ENCODE data around the gene ERCC2. TPM values are rescaled to one million over a fixed set of nuclear protein-coding genes. Genes with fewer than 3 reads are reported as not detected.

The ERCC2 gene
- total and polyA plus RNA-seq, 2 experiments from 2014 or later = 33.3 to 81.1 TPM

DNA sequence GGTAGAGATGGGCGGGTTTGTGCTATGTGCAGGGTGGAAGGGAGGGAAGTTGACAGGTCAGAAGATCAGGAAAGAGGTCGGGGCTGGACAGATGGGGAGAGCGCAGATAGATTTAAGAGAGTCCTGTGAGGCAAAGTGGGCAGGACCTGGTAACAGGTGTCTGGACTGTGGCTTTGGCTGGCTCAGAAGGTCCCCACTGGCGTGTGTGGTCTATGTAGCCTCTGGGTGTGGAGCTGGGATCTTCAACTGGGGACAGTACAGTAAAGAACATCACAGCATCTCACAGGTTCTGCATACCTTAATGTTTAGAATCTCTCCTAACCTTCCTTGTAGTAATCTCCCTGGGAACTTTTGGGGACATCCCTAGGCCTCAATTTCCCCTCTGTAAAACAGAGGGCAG is 65.4 kb downstream of the ERCC2 start (continued):
- TF ChIP-seq CREB1 (CRISPR knock-in tag; IDR thresholded peaks at IDR 0.05; ENCODE audit: low read depth) (no peak), JUNB (IDR thresholded peaks at IDR 0.05; ENCODE audit: unreplicated experiment) (no peak), ZNF114 (CRISPR knock-in tag; IDR thresholded peaks at IDR 0.05) (no peak)

DNA sequence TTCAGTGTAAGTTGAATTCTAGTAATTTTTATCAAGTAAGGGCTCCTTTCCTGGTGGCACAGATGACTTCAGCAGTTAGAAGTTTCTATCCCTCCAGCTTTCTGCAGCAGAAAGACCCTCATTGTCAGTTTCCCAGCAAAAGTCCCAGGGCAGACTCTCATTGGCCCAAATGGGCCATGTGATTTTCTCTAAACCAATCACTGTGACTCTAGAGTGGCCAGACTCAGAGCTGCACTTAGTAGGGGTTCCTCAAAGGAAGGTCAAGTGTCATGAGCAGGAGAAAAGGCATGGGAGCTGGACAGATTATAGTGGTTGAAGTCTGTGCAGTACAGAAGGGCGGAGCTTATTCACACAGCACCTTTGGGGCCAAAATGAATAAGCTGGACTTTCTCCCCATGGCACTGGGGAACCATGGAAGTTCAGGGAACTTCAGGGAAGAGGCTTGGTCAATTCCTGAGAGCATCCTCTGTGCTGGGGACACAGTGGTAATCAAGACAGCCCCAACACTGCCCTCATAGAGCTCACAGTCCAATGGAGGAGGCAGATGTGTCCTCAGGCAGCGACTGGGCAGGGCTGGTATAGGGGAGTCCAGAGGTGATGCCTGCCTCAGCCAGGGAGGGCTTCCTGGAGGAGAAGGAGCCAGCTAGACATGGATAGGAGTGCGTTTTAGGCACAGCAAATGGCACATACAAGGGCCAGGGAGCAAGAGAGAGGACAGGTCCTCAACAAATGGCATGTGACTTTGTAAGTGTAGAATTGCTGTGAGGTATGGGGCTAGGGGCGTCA is 66.0 kb downstream of the ERCC2 start:
- no peak for DNase-seq (ENCODE audit: low spot score)
- TF ChIP-seq STAT1 (IDR thresholded peaks at IDR 0.05; ENCODE audit: unreplicated experiment) (no peak), POLR2AphosphoS5 (IDR thresholded peaks at IDR 0.05; ENCODE audit: low read depth) (peak; percentile 28; the same call in 1 of the 2 replicates)
- H3K27me3 Mint-ChIP-seq (ENCODE audit: insufficient read depth, low read depth, poor library complexity) = peaks cover 16% of the 10 kb centered on the region

DNA sequence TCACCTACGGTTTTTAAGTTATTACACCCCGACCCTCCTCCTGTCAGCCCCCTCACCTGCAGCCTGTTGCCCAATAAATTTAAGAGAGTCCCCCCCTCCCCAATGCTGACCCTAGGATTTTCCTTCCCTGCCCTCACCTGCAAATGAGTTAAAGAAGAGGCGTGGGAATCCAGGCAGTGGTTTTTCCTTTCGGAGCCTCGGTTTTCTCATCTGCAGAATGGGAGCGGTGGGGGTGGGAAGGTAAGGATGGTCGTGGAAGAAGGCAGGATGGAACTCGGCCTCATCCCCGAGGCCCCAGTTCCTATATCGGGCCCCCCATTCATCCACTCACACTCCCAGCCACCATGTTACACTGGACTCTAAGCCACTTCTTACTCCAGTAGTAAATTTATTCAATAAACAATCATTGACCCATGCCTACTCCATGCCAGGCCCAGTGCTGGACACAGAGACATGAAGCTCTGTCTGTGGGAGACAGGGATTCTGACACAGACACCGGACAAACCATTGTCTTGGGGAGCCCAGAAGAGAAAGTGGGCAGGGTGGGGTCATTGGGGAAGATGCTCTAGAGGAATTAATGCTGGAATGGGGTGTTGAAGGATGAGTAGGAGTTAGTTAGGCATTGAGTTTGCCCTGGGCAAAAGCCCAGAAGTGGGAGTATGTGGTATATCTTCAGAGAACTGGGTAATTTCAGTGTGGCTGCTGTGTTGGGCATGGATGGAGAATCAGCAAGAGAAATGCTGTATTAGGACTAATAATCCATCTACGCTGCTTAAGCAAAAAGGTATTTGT is 66.9 kb downstream of the ERCC2 start:
- H3K4me1 ChIP-seq (ENCODE audit: insufficient read depth) = no peaks in the 10 kb centered on the region
- H3K36me3 ChIP-seq (ENCODE audit: insufficient read depth) = no peaks in the 10 kb centered on the region
- H3K4me3 ChIP-seq = no peak overlapping the region
- Mint-ChIP-seq H3K4me1 (peaks cover 2% of the 10 kb centered on the region; the same call in 2 of the 3 replicates), H3K9me3 (peaks cover 4% of the 10 kb centered on the region; the same call in 1 of the 3 replicates), H3K27me3 (ENCODE audit: insufficient read depth, low read depth, poor library complexity) (peaks cover 16% of the 10 kb centered on the region), H3K4me3 (no peak overlapping the region), H3K27ac (no peak overlapping the region), H3K36me3 (ENCODE audit: low read depth) (peaks cover 9% of the 10 kb centered on the region)
- ATAC-seq (no peak), DNase-seq (ENCODE audit: low spot score) (no peak)
- peaks cover 23% of the 10 kb centered on the region for H3K27me3 ChIP-seq (ENCODE audit: insufficient read depth)
- no peaks in the 10 kb centered on the region for H3K79me2 ChIP-seq (replicated peaks; ENCODE audit: insufficient read depth)
- H4K20me1 ChIP-seq (replicated peaks; ENCODE audit: insufficient read depth) = no peaks in the 10 kb centered on the region
- H2AFZ ChIP-seq = no peak overlapping the region
- no peak overlapping the region for H3K4me2 ChIP-seq
- H3F3A ChIP-seq (replicated peaks; ENCODE audit: low read depth) = peaks cover 2% of the 10 kb centered on the region; the same call in 1 of the 2 replicates
- H3K9me2 ChIP-seq (ENCODE audit: insufficient read depth) = no peaks in the 10 kb centered on the region
- no peak overlapping the region for H3K27ac ChIP-seq (ENCODE audit: low read depth)
- TF ChIP-seq STAT1 (IDR thresholded peaks at IDR 0.05; ENCODE audit: unreplicated experiment) (no peak), POLR2AphosphoS5 (IDR thresholded peaks at IDR 0.05; ENCODE audit: low read depth) (no peak), CREB1 (CRISPR knock-in tag; IDR thresholded peaks at IDR 0.05; ENCODE audit: low read depth) (no peak), ZNF331 (CRISPR knock-in tag; IDR thresholded peaks at IDR 0.05; ENCODE audit: low read depth) (no peak), EZH2 (IDR thresholded peaks at IDR 0.05; ENCODE audit: low read depth, unreplicated experiment) (no peak), NANOG (IDR thresholded peaks at IDR 0.05; ENCODE audit: borderline replicate concordance) (no peak)
- TF ChIP-seq, protein P1, sequence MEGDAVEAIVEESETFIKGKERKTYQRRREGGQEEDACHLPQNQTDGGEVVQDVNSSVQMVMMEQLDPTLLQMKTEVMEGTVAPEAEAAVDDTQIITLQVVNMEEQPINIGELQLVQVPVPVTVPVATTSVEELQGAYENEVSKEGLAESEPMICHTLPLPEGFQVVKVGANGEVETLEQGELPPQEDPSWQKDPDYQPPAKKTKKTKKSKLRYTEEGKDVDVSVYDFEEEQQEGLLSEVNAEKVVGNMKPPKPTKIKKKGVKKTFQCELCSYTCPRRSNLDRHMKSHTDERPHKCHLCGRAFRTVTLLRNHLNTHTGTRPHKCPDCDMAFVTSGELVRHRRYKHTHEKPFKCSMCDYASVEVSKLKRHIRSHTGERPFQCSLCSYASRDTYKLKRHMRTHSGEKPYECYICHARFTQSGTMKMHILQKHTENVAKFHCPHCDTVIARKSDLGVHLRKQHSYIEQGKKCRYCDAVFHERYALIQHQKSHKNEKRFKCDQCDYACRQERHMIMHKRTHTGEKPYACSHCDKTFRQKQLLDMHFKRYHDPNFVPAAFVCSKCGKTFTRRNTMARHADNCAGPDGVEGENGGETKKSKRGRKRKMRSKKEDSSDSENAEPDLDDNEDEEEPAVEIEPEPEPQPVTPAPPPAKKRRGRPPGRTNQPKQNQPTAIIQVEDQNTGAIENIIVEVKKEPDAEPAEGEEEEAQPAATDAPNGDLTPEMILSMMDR (conservative IDR thresholded peaks at IDR 0.05; ENCODE audit: low read depth in 2 of 2) = no peak
- TF ChIP-seq, protein P2, sequence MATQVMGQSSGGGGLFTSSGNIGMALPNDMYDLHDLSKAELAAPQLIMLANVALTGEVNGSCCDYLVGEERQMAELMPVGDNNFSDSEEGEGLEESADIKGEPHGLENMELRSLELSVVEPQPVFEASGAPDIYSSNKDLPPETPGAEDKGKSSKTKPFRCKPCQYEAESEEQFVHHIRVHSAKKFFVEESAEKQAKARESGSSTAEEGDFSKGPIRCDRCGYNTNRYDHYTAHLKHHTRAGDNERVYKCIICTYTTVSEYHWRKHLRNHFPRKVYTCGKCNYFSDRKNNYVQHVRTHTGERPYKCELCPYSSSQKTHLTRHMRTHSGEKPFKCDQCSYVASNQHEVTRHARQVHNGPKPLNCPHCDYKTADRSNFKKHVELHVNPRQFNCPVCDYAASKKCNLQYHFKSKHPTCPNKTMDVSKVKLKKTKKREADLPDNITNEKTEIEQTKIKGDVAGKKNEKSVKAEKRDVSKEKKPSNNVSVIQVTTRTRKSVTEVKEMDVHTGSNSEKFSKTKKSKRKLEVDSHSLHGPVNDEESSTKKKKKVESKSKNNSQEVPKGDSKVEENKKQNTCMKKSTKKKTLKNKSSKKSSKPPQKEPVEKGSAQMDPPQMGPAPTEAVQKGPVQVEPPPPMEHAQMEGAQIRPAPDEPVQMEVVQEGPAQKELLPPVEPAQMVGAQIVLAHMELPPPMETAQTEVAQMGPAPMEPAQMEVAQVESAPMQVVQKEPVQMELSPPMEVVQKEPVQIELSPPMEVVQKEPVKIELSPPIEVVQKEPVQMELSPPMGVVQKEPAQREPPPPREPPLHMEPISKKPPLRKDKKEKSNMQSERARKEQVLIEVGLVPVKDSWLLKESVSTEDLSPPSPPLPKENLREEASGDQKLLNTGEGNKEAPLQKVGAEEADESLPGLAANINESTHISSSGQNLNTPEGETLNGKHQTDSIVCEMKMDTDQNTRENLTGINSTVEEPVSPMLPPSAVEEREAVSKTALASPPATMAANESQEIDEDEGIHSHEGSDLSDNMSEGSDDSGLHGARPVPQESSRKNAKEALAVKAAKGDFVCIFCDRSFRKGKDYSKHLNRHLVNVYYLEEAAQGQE (IDR thresholded peaks at IDR 0.05; ENCODE audit: unreplicated experiment) = no peak

More for the DNA sequence above, 66.0 kb downstream of the ERCC2 start:
- H3K36me3 ChIP-seq (ENCODE audit: insufficient read depth) = no peaks in the 10 kb centered on the region
- H2AFZ ChIP-seq = no peak overlapping the region
- no peak overlapping the region for H3K4me3 ChIP-seq
- peaks cover 6% of the 10 kb centered on the region for H3K36me3 Mint-ChIP-seq (ENCODE audit: low read depth)
- no peak overlapping the region for H3K4me3 Mint-ChIP-seq
- H3K4me1 Mint-ChIP-seq = peaks cover 2% of the 10 kb centered on the region; the same call in 2 of the 3 replicates
- no peaks in the 10 kb centered on the region for H3K79me2 ChIP-seq (replicated peaks; ENCODE audit: insufficient read depth)
- ATAC-seq = no peak
- no peaks in the 10 kb centered on the region for H3K4me1 ChIP-seq (ENCODE audit: insufficient read depth)
- peaks cover 5% of the 10 kb centered on the region; the same call in 1 of the 2 replicates for H3F3A ChIP-seq (replicated peaks; ENCODE audit: low read depth)
- H3K9me3 Mint-ChIP-seq = peaks cover 4% of the 10 kb centered on the region; the same call in 1 of the 3 replicates
- H3K4me2 ChIP-seq = no peak overlapping the region
- H3K27ac Mint-ChIP-seq = no peak overlapping the region
- no peak overlapping the region for H3K27ac ChIP-seq (ENCODE audit: low read depth)
- no peaks in the 10 kb centered on the region for H4K20me1 ChIP-seq (replicated peaks; ENCODE audit: insufficient read depth)
- H3K9me2 ChIP-seq (ENCODE audit: insufficient read depth) = no peaks in the 10 kb centered on the region
- H3K27me3 ChIP-seq (ENCODE audit: insufficient read depth) = peaks cover 23% of the 10 kb centered on the region

Measured in GM23338 (cell line).